MM.1S (cell line): ENCODE measurements around the gene HORMAD2.

Experiments used
- DNase-seq: peaks from one replicate; pipeline ENCODE4 v3.0.0-alpha.2; 2015
- H2AFZ ChIP-seq: fragments of 300-600 bp; sonication (generic); 2 replicates; pipeline ENCODE4 v1.6.0; 2016; ENCODE audit warnings: antibody characterized with exemption, low read length
- H3F3A ChIP-seq: fragments of 300-600 bp; sonication (generic); 2 replicates; pipeline ENCODE4 v1.6.1; 2016; ENCODE audit warnings: mild to moderate bottlenecking, antibody characterized with exemption, low read length, moderate library complexity, mixed read lengths; ENCODE audit not compliant: insufficient read depth
- H3K27ac ChIP-seq: fragments of 300-600 bp; sonication (generic); 2 replicates; pipeline ENCODE4 v1.5.1; 2016; ENCODE audit warnings: mild to moderate bottlenecking, low read length
- H3K27me3 ChIP-seq: fragments of 300-600 bp; sonication (generic); replicated peaks from 2 replicates; pipeline ENCODE4 v1.6.0; 2016; ENCODE audit warnings: low read length; ENCODE audit not compliant: insufficient read depth
- H3K36me3 ChIP-seq: fragments of 300-600 bp; sonication (generic); replicated peaks from 2 replicates; pipeline ENCODE4 v1.6.1; 2016; ENCODE audit warnings: mild to moderate bottlenecking, low read length, mixed read lengths; ENCODE audit not compliant: insufficient read depth
- H3K4me1 ChIP-seq: fragments of 300-600 bp; sonication (generic); 2 replicates; pipeline ENCODE4 v1.6.1; 2016; ENCODE audit warnings: low read length, mixed read lengths
- H3K4me2 ChIP-seq: fragments of 300-600 bp; sonication (generic); 2 replicates; pipeline ENCODE4 v1.6.0; 2016; ENCODE audit warnings: low read depth, low read length
- H3K4me3 ChIP-seq: fragments of 300-600 bp; sonication (generic); 2 replicates; pipeline ENCODE4 v1.5.1; 2016; ENCODE audit warnings: low read length, mixed read lengths
- H3K79me2 ChIP-seq: fragments of 300-600 bp; sonication (generic); 2 replicates; pipeline ENCODE4 v1.6.1; 2016; ENCODE audit warnings: mixed run types, low read length, mixed read lengths
- H3K9ac ChIP-seq: fragments of 300-600 bp; sonication (generic); 2 replicates; pipeline ENCODE4 v1.6.1; 2016; ENCODE audit warnings: low read length, mixed read lengths
- H3K9me2 ChIP-seq: fragments of 300-600 bp; sonication (generic); replicated peaks from 2 replicates; pipeline ENCODE4 v1.6.1; 2016; ENCODE audit warnings: mild to moderate bottlenecking, low read length, mixed read lengths; ENCODE audit not compliant: insufficient read depth
- H3K9me3 ChIP-seq: fragments of 300-600 bp; sonication (generic); replicated peaks from 2 replicates; pipeline ENCODE4 v1.6.1; 2016; ENCODE audit warnings: mild to moderate bottlenecking, low read length, mixed read lengths; ENCODE audit not compliant: insufficient read depth
- H4K20me1 ChIP-seq: fragments of 300-600 bp; sonication (generic); 2 replicates; pipeline ENCODE4 v1.6.1; 2016; ENCODE audit warnings: mild to moderate bottlenecking, low read length, moderate library complexity, mixed read lengths; ENCODE audit not compliant: insufficient read depth
- CTCF ChIP-seq: fragments of 300-600 bp; sonication (generic); IDR thresholded peaks from 2 replicates; pipeline ENCODE4 v1.5.1; 2016; ENCODE audit warnings: antibody characterized with exemption, low read length, mixed read lengths
- EZH2 ChIP-seq: fragments of 300-600 bp; sonication (generic); optimal IDR thresholded peaks from 2 replicates; pipeline ENCODE3; 2017; ENCODE audit warnings: low read depth, mild to moderate bottlenecking, antibody characterized with exemption, low read length, mixed read lengths
- EZH2phosphoT487 ChIP-seq: fragments of 300-600 bp; sonication (generic); IDR thresholded peaks from 2 replicates; pipeline ENCODE4 v1.6.1; 2018; ENCODE audit warnings: antibody characterized with exemption, low read length

The HORMAD2 gene

GRCh38 chr22:30223303-30223702 is 143.0 kb downstream of the HORMAD2 start:
- peaks cover 38% of the 10 kb centered on the region for H3K27me3 ChIP-seq
- H3F3A ChIP-seq = peaks cover 23% of the 10 kb centered on the region
- H3K27ac ChIP-seq = no peak overlapping the region
- H2AFZ ChIP-seq = no peak overlapping the region
- no peaks in the 10 kb centered on the region for H3K79me2 ChIP-seq
- H3K9me2 ChIP-seq = no peaks in the 10 kb centered on the region
- DNase-seq = no peak
- no peaks in the 10 kb centered on the region for H3K36me3 ChIP-seq
- H3K4me3 ChIP-seq = no peak overlapping the region
- no peaks in the 10 kb centered on the region for H4K20me1 ChIP-seq
- H3K4me1 ChIP-seq = peaks cover 45% of the 10 kb centered on the region
- H3K4me2 ChIP-seq = no peak overlapping the region
- TF ChIP-seq EZH2 (no peak), CTCF (no peak), EZH2phosphoT487 (no peak)
- no peaks in the 10 kb centered on the region for H3K9me3 ChIP-seq
- no peak overlapping the region for H3K9ac ChIP-seq

- Histone ChIP-seq H3K9me2 (no peaks in the 10 kb centered on the region), H3K27ac (peak overlapping the region; percentile 11; the same call in 1 of the 2 replicates), H3K27me3 (peaks cover 47% of the 10 kb centered on the region), H3K4me2 (peak overlapping the region; percentile 31; the same call in 1 of the 2 replicates), H4K20me1 (no peaks in the 10 kb centered on the region), H3K9me3 (no peaks in the 10 kb centered on the region), H3K79me2 (no peaks in the 10 kb centered on the region), H3K4me1 (peaks cover 45% of the 10 kb centered on the region), H3K4me3 (no peak overlapping the region), H2AFZ (no peak overlapping the region), H3K9ac (no peak overlapping the region), H3K36me3 (no peaks in the 10 kb centered on the region), H3F3A (peaks cover 23% of the 10 kb centered on the region)
- DNase-seq = peak; percentile 39
- TF ChIP-seq EZH2phosphoT487 = no peak
- no peak for TF ChIP-seq CTCF
- no peak for TF ChIP-seq EZH2
Measured at GRCh38 chr22:30224161-30224857, 144.0 kb downstream of the HORMAD2 start.

GRCh38 chr22:30225220-30225927 is 145.1 kb downstream of the HORMAD2 start:
- Histone ChIP-seq H3K4me1 (peaks cover 38% of the 10 kb centered on the region), H2AFZ (no peak overlapping the region), H3K27me3 (peaks cover 47% of the 10 kb centered on the region), H3K27ac (no peak overlapping the region), H3K9me2 (no peaks in the 10 kb centered on the region), H3K9me3 (no peaks in the 10 kb centered on the region), H3K79me2 (no peaks in the 10 kb centered on the region), H3K4me3 (no peak overlapping the region), H4K20me1 (no peaks in the 10 kb centered on the region), H3K36me3 (no peaks in the 10 kb centered on the region), H3K9ac (no peak overlapping the region), H3F3A (peaks cover 19% of the 10 kb centered on the region), H3K4me2 (no peak overlapping the region)
- TF ChIP-seq EZH2 (no peak), CTCF (no peak), EZH2phosphoT487 (no peak)
- DNase-seq = no peak
